Endodermal cell (in vitro differentiated cells): ENCODE results near the gene ZNF710. TPM values are rescaled to one million over a fixed set of nuclear protein-coding genes. Genes with fewer than 3 reads are reported as not detected.
"Not testable (repeated sequence)": the region's sequence is repeated elsewhere in the genome, so short reads cannot be mapped to it uniquely, and the experiment has no call there.

Source experiments
- DNase-seq: peaks from one replicate; pipeline ENCODE4 v3.0.0-alpha.2; 2017
- H3K27ac ChIP-seq: 2 replicates; pipeline ENCODE4 v1.5.1; 2013; ENCODE audit warnings: mild to moderate bottlenecking, low read depth, low read length, moderate library complexity
- H3K27me3 ChIP-seq: 2 replicates; pipeline ENCODE4 v1.6.1; 2013; ENCODE audit warnings: mild to moderate bottlenecking, low read length, moderate library complexity; ENCODE audit not compliant: insufficient read depth, control insufficient read depth, poor library complexity, severe bottlenecking
- H3K36me3 ChIP-seq: 2 replicates; pipeline ENCODE4 v1.7.0; 2013; ENCODE audit warnings: mild to moderate bottlenecking, low read length, moderate library complexity; ENCODE audit not compliant: control insufficient read depth, insufficient read depth
- H3K4me1 ChIP-seq: one replicate; pipeline ENCODE4 v1.7.0; 2013; ENCODE audit warnings: low read length; ENCODE audit not compliant: control insufficient read depth, insufficient read depth
- H3K4me3 ChIP-seq: 2 replicates; pipeline ENCODE4 v1.5.1; 2013; ENCODE audit warnings: mild to moderate bottlenecking, low read length, moderate library complexity
- H3K9ac ChIP-seq: 2 replicates; pipeline ENCODE4 v1.6.1; 2013; ENCODE audit warnings: mild to moderate bottlenecking, low read length, moderate library complexity; ENCODE audit not compliant: poor library complexity, severe bottlenecking; ENCODE audit errors: extremely low read depth
- H3K9me3 ChIP-seq: 2 replicates; pipeline ENCODE4 v1.6.1; 2013; ENCODE audit warnings: mild to moderate bottlenecking, low read length, moderate library complexity; ENCODE audit not compliant: control insufficient read depth
- H3K27ac Mint-ChIP-seq: 2 replicates; pipeline ENCODE4 v1.8.0; 2020; ENCODE audit warnings: mixed read lengths
- H3K27me3 Mint-ChIP-seq: 2 replicates; pipeline ENCODE4 v1.8.0; 2021; ENCODE audit warnings: mild to moderate bottlenecking, mixed read lengths; ENCODE audit not compliant: insufficient read depth
- H3K36me3 Mint-ChIP-seq: 2 replicates; pipeline ENCODE4 v1.8.0; 2020; ENCODE audit warnings: low read depth, mixed read lengths
- H3K4me1 Mint-ChIP-seq: 2 replicates; pipeline ENCODE4 v1.8.0; 2020; ENCODE audit warnings: mixed read lengths
- H3K4me3 Mint-ChIP-seq: 2 replicates; pipeline ENCODE4 v1.8.0; 2020; ENCODE audit warnings: mild to moderate bottlenecking, moderate library complexity, mixed read lengths
- H3K9me3 Mint-ChIP-seq: 2 replicates; pipeline ENCODE4 v1.8.0; 2020; ENCODE audit warnings: mild to moderate bottlenecking, mixed read lengths
- CTCF ChIP-seq: fragments of 200-600 bp; sonication (generic); conservative IDR thresholded peaks from 2 replicates; pipeline ENCODE4 v1.5.0; 2021; ENCODE audit warnings: antibody characterized with exemption, mild to moderate bottlenecking
- WGBS, 2 experiments: methylation state at CpG; one replicate each; pipeline versions ENCODE4 v1.1.5 to v1.1.7; 2013; ENCODE audit warnings: missing lambda C conversion rate in 2 of 2, mixed read lengths in 1 of 2; ENCODE audit not compliant: insufficient coverage in 1 of 2, insufficient read length in 1 of 2; 5-methylcytosine and 5-hydroxymethylcytosine counted together
- total RNA-seq, 2 donors: library from RNA; stranded (reverse); fragmentation: NEBNext Ultra II Directional in 1 of 2; extraction: Animal tissue kit (Norgen Biotek cat#: 25700) in 1 of 2; gene quantifications; 2 replicates in 1 of 2; 3 replicates in 1 of 2; pipeline ENCODE4 v1.2.1, GENCODE V29; 2021

ZNF710 gene
- total RNA-seq, 2 donors from 2014 or later = 31.8 to 39.1 TPM

DNA sequence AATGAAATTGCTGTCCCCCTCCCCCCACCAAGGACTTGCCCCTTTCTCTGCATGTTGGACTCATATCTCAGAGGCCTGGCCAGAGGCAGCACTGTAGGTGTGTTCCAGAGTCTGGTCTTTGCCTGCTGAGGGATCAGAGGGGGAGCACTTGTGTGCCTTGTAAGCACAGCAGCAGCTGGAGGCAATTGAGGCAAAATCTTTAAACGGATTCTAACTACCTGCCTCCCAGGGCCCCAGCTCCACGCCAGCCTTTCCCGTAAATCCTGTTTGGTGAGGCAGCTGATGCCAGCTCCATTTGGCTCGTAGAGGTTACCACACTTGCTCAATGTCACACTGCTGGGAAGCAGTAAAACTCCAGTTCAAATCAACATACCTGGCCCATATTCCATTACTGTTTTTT, 103.4 kb downstream of the ZNF710 start:
- H3K4me3 ChIP-seq = no peak overlapping the region
- no peaks in the 10 kb centered on the region for H3K36me3 Mint-ChIP-seq
- H3K9me3 ChIP-seq = no peaks in the 10 kb centered on the region
- peaks cover 16% of the 10 kb centered on the region for H3K4me1 Mint-ChIP-seq
- no peak overlapping the region for H3K27ac ChIP-seq
- peaks cover 56% of the 10 kb centered on the region for H3K27me3 Mint-ChIP-seq
- H3K9me3 Mint-ChIP-seq = no peaks in the 10 kb centered on the region
- no peak overlapping the region for H3K9ac ChIP-seq
- peaks cover 37% of the 10 kb centered on the region for H3K27me3 ChIP-seq
- WGBS, 2 experiments = 86 to 88% methylated on average over 4 of the region's 4 CpGs
- peaks cover 2% of the 10 kb centered on the region for H3K4me1 ChIP-seq
- H3K4me3 Mint-ChIP-seq = no peak overlapping the region
- no peaks in the 10 kb centered on the region for H3K36me3 ChIP-seq
- TF ChIP-seq CTCF = no peak
- DNase-seq = no peak
- H3K27ac Mint-ChIP-seq = no peak overlapping the region

GRCh38 chr15:90105521-90105920, 104.4 kb downstream of the ZNF710 start:
- peaks cover 2% of the 10 kb centered on the region for H3K4me1 ChIP-seq
- 90 to 95% methylated on average over 6 to 7 of the region's 7 CpGs for WGBS, 2 experiments
- H3K36me3 Mint-ChIP-seq = no peaks in the 10 kb centered on the region
- peaks cover 32% of the 10 kb centered on the region for H3K27me3 ChIP-seq
- H3K27me3 Mint-ChIP-seq = peaks cover 46% of the 10 kb centered on the region
- no peaks in the 10 kb centered on the region for H3K9me3 Mint-ChIP-seq
- H3K4me3 ChIP-seq = no peak overlapping the region
- no peak overlapping the region for H3K9ac ChIP-seq
- TF ChIP-seq CTCF = no peak
- no peaks in the 10 kb centered on the region for H3K9me3 ChIP-seq
- H3K36me3 ChIP-seq = no peaks in the 10 kb centered on the region
- H3K27ac Mint-ChIP-seq = no peak overlapping the region
- peaks cover 13% of the 10 kb centered on the region for H3K4me1 Mint-ChIP-seq
- no peak for DNase-seq
- H3K27ac ChIP-seq = no peak overlapping the region
- no peak overlapping the region for H3K4me3 Mint-ChIP-seq

- Histone ChIP-seq H3K4me3 (no peak overlapping the region), H3K27ac (no peak overlapping the region), H3K27me3 (peaks cover 25% of the 10 kb centered on the region), H3K9me3 (no peaks in the 10 kb centered on the region), H3K9ac (no peak overlapping the region), H3K36me3 (no peaks in the 10 kb centered on the region), H3K4me1 (no peaks in the 10 kb centered on the region)
- 55 to 71% methylated on average over 4 to 7 of the region's 7 CpGs for WGBS, 2 experiments
- no peak overlapping the region for H3K4me3 Mint-ChIP-seq
- peaks cover 36% of the 10 kb centered on the region for H3K27me3 Mint-ChIP-seq
- no peaks in the 10 kb centered on the region for H3K36me3 Mint-ChIP-seq
- H3K9me3 Mint-ChIP-seq = no peaks in the 10 kb centered on the region
- TF ChIP-seq CTCF = no peak
- no peak for DNase-seq
- H3K4me1 Mint-ChIP-seq = peaks cover 5% of the 10 kb centered on the region
- H3K27ac Mint-ChIP-seq = no peak overlapping the region
Observed at GRCh38 chr15:90106522-90107117, 105.5 kb downstream of the ZNF710 start.

- H3K4me1 Mint-ChIP-seq, H3K4me3 Mint-ChIP-seq, H3K36me3 ChIP-seq, H3K9me3 ChIP-seq, H3K4me3 ChIP-seq, DNase-seq, H3K27ac ChIP-seq, H3K36me3 Mint-ChIP-seq, H3K9ac ChIP-seq, H3K27ac Mint-ChIP-seq, H3K4me1 ChIP-seq, H3K9me3 Mint-ChIP-seq: not testable (repeated sequence)
- H3K27me3 ChIP-seq = peaks cover 22% of the 10 kb centered on the region
- WGBS, 2 experiments = 50 to 92% methylated on average over 1 to 3 of the region's 5 CpGs
- peaks cover 32% of the 10 kb centered on the region for H3K27me3 Mint-ChIP-seq
Observed at GRCh38 chr15:90108038-90108437, 106.9 kb downstream of the ZNF710 start.

DNA sequence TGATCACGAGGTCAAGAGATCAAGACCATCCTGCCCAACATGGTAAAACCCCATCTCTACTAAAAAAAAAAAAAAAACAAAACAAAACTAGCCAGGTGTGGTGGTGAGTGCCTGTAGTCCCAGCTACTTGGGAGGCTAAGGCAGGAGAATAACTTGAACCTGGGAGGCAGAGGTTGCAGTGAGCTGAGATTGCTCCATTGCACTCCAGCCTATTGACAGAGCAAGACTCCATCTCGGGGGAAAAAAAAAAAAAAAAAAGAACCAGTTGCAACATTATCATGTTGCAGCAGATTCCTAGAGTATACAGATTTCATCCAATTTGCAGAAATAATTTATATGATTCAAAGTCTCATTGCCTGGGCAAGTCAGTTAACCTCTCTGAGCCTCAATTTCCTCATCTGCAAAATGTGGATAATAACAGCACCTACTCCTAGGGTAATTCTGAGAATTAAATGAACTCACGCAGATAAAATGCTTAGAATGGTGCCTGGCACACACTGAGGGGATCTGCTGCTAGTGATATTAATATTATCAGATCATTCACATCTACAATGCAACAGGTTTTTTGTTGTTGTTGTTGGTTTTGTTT, 108.1 kb downstream of the ZNF710 start:
- H3K4me1 ChIP-seq, H3K36me3 Mint-ChIP-seq, H3K4me1 Mint-ChIP-seq, H3K27me3 ChIP-seq, H3K9me3 ChIP-seq, DNase-seq, H3K4me3 ChIP-seq, H3K36me3 ChIP-seq, H3K27ac ChIP-seq, H3K9me3 Mint-ChIP-seq, H3K4me3 Mint-ChIP-seq, H3K9ac ChIP-seq, H3K27ac Mint-ChIP-seq: not testable (repeated sequence)
- peaks cover 19% of the 10 kb centered on the region for H3K27me3 Mint-ChIP-seq
- 68% methylated on average over 3 of the region's 3 CpGs; no CpG with 5 or more reads in 1 of the 2 experiments for WGBS, 2 experiments
